ENCODE results near the gene SPTBN1.

The SPTBN1 gene

GRCh38 chr2:54640834-54641540 is 184.9 kb downstream of the SPTBN1 start:
- H3K36me3 ChIP-seq (ENCODE audit: insufficient read depth, insufficient read length, low read length) = peaks cover 77% of the 10 kb centered on the region
- H3K27me3 ChIP-seq (ENCODE audit: insufficient read depth, insufficient read length) = no peaks in the 10 kb centered on the region
- no peak for DNase-seq (ENCODE audit: low read depth, low spot score)
- no peaks in the 10 kb centered on the region for H3K9me3 ChIP-seq (ENCODE audit: insufficient read depth, low read length)
- H3K4me3 ChIP-seq (ENCODE audit: insufficient read length, low read depth) = no peak overlapping the region
- no peak overlapping the region for H3K9ac ChIP-seq (ENCODE audit: insufficient read length, low read depth)
- TF ChIP-seq ZNF274 (IDR thresholded peaks at IDR 0.05; ENCODE audit: low read depth, low read length) (no peak), YY1 (IDR thresholded peaks at IDR 0.05; ENCODE audit: insufficient read depth, insufficient read length) (no peak), SUZ12 (IDR thresholded peaks at IDR 0.05; ENCODE audit: extremely low read depth, insufficient read depth, insufficient read length) (no peak)
- no peaks in the 10 kb centered on the region for H3K4me1 ChIP-seq (ENCODE audit: insufficient read depth, insufficient read length)

- H3K4me1 ChIP-seq (ENCODE audit: insufficient read depth, insufficient read length) = no peaks in the 10 kb centered on the region
- no peaks in the 10 kb centered on the region for H3K27me3 ChIP-seq (ENCODE audit: insufficient read depth, insufficient read length)
- TF ChIP-seq ZNF274 (IDR thresholded peaks at IDR 0.05; ENCODE audit: low read depth, low read length) = no peak
- no peak for TF ChIP-seq SUZ12 (IDR thresholded peaks at IDR 0.05; ENCODE audit: extremely low read depth, insufficient read depth, insufficient read length)
- no peak for TF ChIP-seq YY1 (IDR thresholded peaks at IDR 0.05; ENCODE audit: insufficient read depth, insufficient read length)
- no peak overlapping the region for H3K9ac ChIP-seq (ENCODE audit: insufficient read length, low read depth)
- peaks cover 79% of the 10 kb centered on the region for H3K36me3 ChIP-seq (ENCODE audit: insufficient read depth, insufficient read length, low read length)
- H3K4me3 ChIP-seq (ENCODE audit: insufficient read length, low read depth) = no peak overlapping the region
- no peak for DNase-seq (ENCODE audit: low read depth, low spot score)
- no peaks in the 10 kb centered on the region for H3K9me3 ChIP-seq (ENCODE audit: insufficient read depth, low read length)
Measured at GRCh38 chr2:54641988-54642387, 185.9 kb downstream of the SPTBN1 start.

DNA sequence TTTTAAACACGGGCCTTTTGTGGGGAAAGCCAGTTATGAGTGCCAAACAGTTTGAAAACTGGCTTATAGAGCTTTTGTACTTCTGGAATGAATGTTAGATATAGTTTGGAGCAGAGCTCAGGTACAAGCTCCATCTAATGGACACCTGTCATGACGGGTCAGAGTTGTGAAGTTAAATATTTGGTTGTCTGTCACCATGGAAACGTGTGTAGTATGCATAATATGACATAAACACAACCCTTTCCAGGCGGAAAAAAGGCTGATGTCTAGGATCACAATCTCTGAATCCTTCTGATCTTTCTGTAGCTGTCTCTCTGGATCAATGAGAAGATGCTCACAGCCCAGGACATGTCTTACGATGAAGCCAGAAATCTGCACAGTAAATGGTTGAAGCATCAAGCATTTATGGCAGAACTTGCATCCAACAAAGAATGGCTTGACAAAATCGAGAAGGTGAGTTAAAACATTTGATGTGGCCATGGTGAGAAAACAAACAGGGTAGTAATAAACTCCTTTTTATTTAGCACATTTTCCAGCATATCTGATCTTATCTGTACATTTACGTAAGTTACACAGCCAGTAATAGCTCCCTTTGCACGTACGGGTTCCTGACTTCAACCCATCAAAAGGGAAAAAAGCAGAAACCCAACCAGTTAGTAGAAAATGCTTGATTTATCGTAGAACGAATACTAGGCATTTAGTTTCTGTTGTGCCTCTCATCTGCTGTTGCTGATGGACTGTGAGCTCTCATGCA is 186.7 kb downstream of the SPTBN1 start:
- TF ChIP-seq ZNF274 (IDR thresholded peaks at IDR 0.05; ENCODE audit: low read depth, low read length) (no peak), YY1 (IDR thresholded peaks at IDR 0.05; ENCODE audit: insufficient read depth, insufficient read length) (no peak), SUZ12 (IDR thresholded peaks at IDR 0.05; ENCODE audit: extremely low read depth, insufficient read depth, insufficient read length) (no peak)
- Histone ChIP-seq H3K4me3 (ENCODE audit: insufficient read length, low read depth) (no peak overlapping the region), H3K4me1 (ENCODE audit: insufficient read depth, insufficient read length) (no peaks in the 10 kb centered on the region), H3K36me3 (ENCODE audit: insufficient read depth, insufficient read length, low read length) (peaks cover 80% of the 10 kb centered on the region), H3K9me3 (ENCODE audit: insufficient read depth, low read length) (no peaks in the 10 kb centered on the region), H3K27me3 (ENCODE audit: insufficient read depth, insufficient read length) (no peaks in the 10 kb centered on the region), H3K9ac (ENCODE audit: insufficient read length, low read depth) (no peak overlapping the region)
- no peak for DNase-seq (ENCODE audit: low read depth, low spot score)

DNA sequence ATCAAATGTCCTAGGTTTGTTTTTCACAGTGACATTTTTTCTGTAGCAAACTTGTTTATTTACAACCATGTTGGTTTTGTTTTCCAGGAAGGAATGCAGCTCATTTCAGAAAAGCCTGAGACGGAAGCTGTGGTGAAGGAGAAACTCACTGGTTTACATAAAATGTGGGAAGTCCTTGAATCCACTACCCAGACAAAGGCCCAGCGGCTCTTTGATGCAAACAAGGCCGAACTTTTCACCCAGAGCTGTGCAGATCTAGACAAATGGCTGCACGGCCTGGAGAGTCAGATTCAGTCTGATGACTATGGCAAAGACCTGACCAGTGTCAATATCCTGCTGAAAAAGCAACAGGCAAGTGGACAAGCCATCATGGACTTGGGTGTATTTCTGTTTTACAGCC is 188.1 kb downstream of the SPTBN1 start:
- Histone ChIP-seq H3K27me3 (ENCODE audit: insufficient read depth, insufficient read length) (no peaks in the 10 kb centered on the region), H3K9ac (ENCODE audit: insufficient read length, low read depth) (no peak overlapping the region), H3K4me3 (ENCODE audit: insufficient read length, low read depth) (no peak overlapping the region), H3K9me3 (ENCODE audit: insufficient read depth, low read length) (no peaks in the 10 kb centered on the region), H3K36me3 (ENCODE audit: insufficient read depth, insufficient read length, low read length) (peaks cover 80% of the 10 kb centered on the region), H3K4me1 (ENCODE audit: insufficient read depth, insufficient read length) (no peaks in the 10 kb centered on the region)
- DNase-seq (ENCODE audit: low read depth, low spot score) = no peak
- no peak for TF ChIP-seq YY1 (IDR thresholded peaks at IDR 0.05; ENCODE audit: insufficient read depth, insufficient read length)
- TF ChIP-seq SUZ12 (IDR thresholded peaks at IDR 0.05; ENCODE audit: extremely low read depth, insufficient read depth, insufficient read length) = no peak
- no peak for TF ChIP-seq ZNF274 (IDR thresholded peaks at IDR 0.05; ENCODE audit: low read depth, low read length)

GRCh38 chr2:54646170-54646927 is 190.2 kb downstream of the SPTBN1 start:
- Histone ChIP-seq H3K27me3 (ENCODE audit: insufficient read depth, insufficient read length) (no peaks in the 10 kb centered on the region), H3K9me3 (ENCODE audit: insufficient read depth, low read length) (no peaks in the 10 kb centered on the region), H3K4me3 (ENCODE audit: insufficient read length, low read depth) (no peak overlapping the region), H3K9ac (ENCODE audit: insufficient read length, low read depth) (no peak overlapping the region), H3K36me3 (ENCODE audit: insufficient read depth, insufficient read length, low read length) (peaks cover 89% of the 10 kb centered on the region), H3K4me1 (ENCODE audit: insufficient read depth, insufficient read length) (no peaks in the 10 kb centered on the region)
- DNase-seq (ENCODE audit: low read depth, low spot score) = no peak
- TF ChIP-seq ZNF274 (IDR thresholded peaks at IDR 0.05; ENCODE audit: low read depth, low read length) (no peak), SUZ12 (IDR thresholded peaks at IDR 0.05; ENCODE audit: extremely low read depth, insufficient read depth, insufficient read length) (no peak), YY1 (IDR thresholded peaks at IDR 0.05; ENCODE audit: insufficient read depth, insufficient read length) (no peak)

GRCh38 chr2:54648256-54648655 is 192.1 kb downstream of the SPTBN1 start:
- Histone ChIP-seq H3K27me3 (ENCODE audit: insufficient read depth, insufficient read length) (no peaks in the 10 kb centered on the region), H3K4me1 (ENCODE audit: insufficient read depth, insufficient read length) (no peaks in the 10 kb centered on the region), H3K36me3 (ENCODE audit: insufficient read depth, insufficient read length, low read length) (peaks cover 93% of the 10 kb centered on the region), H3K9me3 (ENCODE audit: insufficient read depth, low read length) (no peaks in the 10 kb centered on the region), H3K4me3 (ENCODE audit: insufficient read length, low read depth) (no peak overlapping the region), H3K9ac (ENCODE audit: insufficient read length, low read depth) (no peak overlapping the region)
- TF ChIP-seq ZNF274 (IDR thresholded peaks at IDR 0.05; ENCODE audit: low read depth, low read length) = no peak
- TF ChIP-seq YY1 (IDR thresholded peaks at IDR 0.05; ENCODE audit: insufficient read depth, insufficient read length) = no peak
- no peak for TF ChIP-seq SUZ12 (IDR thresholded peaks at IDR 0.05; ENCODE audit: extremely low read depth, insufficient read depth, insufficient read length)
- DNase-seq (ENCODE audit: low read depth, low spot score) = no peak

DNA sequence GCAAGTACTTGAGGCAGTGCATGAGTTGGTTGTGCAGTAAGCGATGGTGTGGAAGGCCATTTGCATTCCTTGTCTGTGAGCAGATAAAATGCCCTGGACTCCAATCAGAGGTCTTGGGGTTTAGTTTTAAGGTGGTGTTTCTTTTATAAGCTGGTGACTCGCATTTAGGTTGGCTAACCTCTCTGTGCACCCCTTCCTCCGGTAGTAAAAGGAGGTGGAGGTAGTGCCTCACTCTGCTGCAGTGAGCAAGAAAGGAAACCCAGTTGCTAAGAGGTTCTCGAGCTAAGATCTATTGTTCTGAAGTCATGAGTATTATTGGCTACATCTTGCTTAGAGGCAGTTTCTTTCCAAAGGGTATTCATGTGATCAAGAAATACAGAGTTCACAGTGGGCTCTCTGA is 193.1 kb downstream of the SPTBN1 start:
- Histone ChIP-seq H3K9ac (ENCODE audit: insufficient read length, low read depth) (no peak overlapping the region), H3K36me3 (ENCODE audit: insufficient read depth, insufficient read length, low read length) (peaks cover 94% of the 10 kb centered on the region), H3K4me3 (ENCODE audit: insufficient read length, low read depth) (no peak overlapping the region), H3K4me1 (ENCODE audit: insufficient read depth, insufficient read length) (no peaks in the 10 kb centered on the region), H3K27me3 (ENCODE audit: insufficient read depth, insufficient read length) (no peaks in the 10 kb centered on the region), H3K9me3 (ENCODE audit: insufficient read depth, low read length) (no peaks in the 10 kb centered on the region)
- no peak for TF ChIP-seq SUZ12 (IDR thresholded peaks at IDR 0.05; ENCODE audit: extremely low read depth, insufficient read depth, insufficient read length)
- TF ChIP-seq YY1 (IDR thresholded peaks at IDR 0.05; ENCODE audit: insufficient read depth, insufficient read length) = no peak
- no peak for TF ChIP-seq ZNF274 (IDR thresholded peaks at IDR 0.05; ENCODE audit: low read depth, low read length)
- no peak for DNase-seq (ENCODE audit: low read depth, low spot score)
